ENCODE data around the gene NPIPA3. TPM values are rescaled to one million over a fixed set of nuclear protein-coding genes. Genes with fewer than 3 reads are reported as not detected.

Gene NPIPA3
- total RNA-seq, 2 experiments from 2014 or later: 1.8 to 2.8 TPM

- Histone ChIP-seq H3K4me1 (ENCODE audit: insufficient read depth, low read length, poor library complexity, severe bottlenecking) (peaks cover 26% of the 10 kb centered on the region), H3K27ac (ENCODE audit: low read depth, low read length, poor library complexity, severe bottlenecking) (no peak overlapping the region), H3K9me2 (ENCODE audit: insufficient read depth, low read length) (no peaks in the 10 kb centered on the region), H3K4me3 (ENCODE audit: low read depth, low read length, poor library complexity, severe bottlenecking) (no peak overlapping the region), H3K4me2 (ENCODE audit: low read length) (no peak overlapping the region), H3K9me3 (ENCODE audit: low read length) (no peaks in the 10 kb centered on the region), H2AFZ (ENCODE audit: low read length) (no peak overlapping the region), H4K20me1 (ENCODE audit: insufficient read depth, low read length) (no peaks in the 10 kb centered on the region), H3K36me3 (ENCODE audit: insufficient read depth, low read length) (peaks cover 62% of the 10 kb centered on the region), H3K79me2 (ENCODE audit: insufficient read depth, low read depth, low read length) (no peaks in the 10 kb centered on the region)
- POLR2A ChIA-PET: interaction anchor here (0.7 to 1.4 kb wide), 2 partner anchors 15 to 62 kb away, joined by 3 read pairs; no protein-coding TSS in a partner anchor
- no peak for DNase-seq (ENCODE audit: low spot score)
- CTCF ChIA-PET (ENCODE audit: unreplicated experiment): no interaction called here
- TSS peak; percentile 25 for BruUV-seq (replicated peaks)
- TF ChIP-seq CTCF (conservative IDR thresholded peaks at IDR 0.05; ENCODE audit: low read length) (no peak), EZH2phosphoT487 (IDR thresholded peaks at IDR 0.05; ENCODE audit: borderline replicate concordance, low read depth, low read length) (no peak)
- intact Hi-C loops (cut with micrococcal nuclease; ENCODE audit: unreplicated experiment): no loop called here
These were observed 34.5 kb upstream of the NPIPA3 start for GRCh38 chr16:14668556-14669223.

- no TSS peak for BruUV-seq (replicated peaks)
- no peak for DNase-seq (ENCODE audit: low spot score)
- no peak overlapping the region for H3K4me2 ChIP-seq (ENCODE audit: low read length)
- peaks cover 52% of the 10 kb centered on the region for H3K36me3 ChIP-seq (ENCODE audit: insufficient read depth, low read length)
- H3K79me2 ChIP-seq (ENCODE audit: insufficient read depth, low read depth, low read length): no peaks in the 10 kb centered on the region
- CTCF ChIA-PET (ENCODE audit: unreplicated experiment): no interaction called here
- POLR2A ChIA-PET: no interaction called here
- peaks cover 29% of the 10 kb centered on the region for H3K4me1 ChIP-seq (ENCODE audit: insufficient read depth, low read length, poor library complexity, severe bottlenecking)
- no peak overlapping the region for H2AFZ ChIP-seq (ENCODE audit: low read length)
- H3K4me3 ChIP-seq (ENCODE audit: low read depth, low read length, poor library complexity, severe bottlenecking): no peak overlapping the region
- no peaks in the 10 kb centered on the region for H4K20me1 ChIP-seq (ENCODE audit: insufficient read depth, low read length)
- H3K27ac ChIP-seq (ENCODE audit: low read depth, low read length, poor library complexity, severe bottlenecking): no peak overlapping the region
- no peaks in the 10 kb centered on the region for H3K9me2 ChIP-seq (ENCODE audit: insufficient read depth, low read length)
- intact Hi-C loops (cut with micrococcal nuclease; ENCODE audit: unreplicated experiment): no loop called here
- TF ChIP-seq CTCF (conservative IDR thresholded peaks at IDR 0.05; ENCODE audit: low read length): no peak
- no peak for TF ChIP-seq EZH2phosphoT487 (IDR thresholded peaks at IDR 0.05; ENCODE audit: borderline replicate concordance, low read depth, low read length)
- no peaks in the 10 kb centered on the region for H3K9me3 ChIP-seq (ENCODE audit: low read length)
These were observed 33.4 kb upstream of the NPIPA3 start for GRCh38 chr16:14669776-14670175.

- intact Hi-C loops (cut with micrococcal nuclease; ENCODE audit: unreplicated experiment): loop anchor here (1.0 kb wide), 1 partner anchor 66 kb away; no protein-coding TSS in a partner anchor
- Histone ChIP-seq H3K79me2 (ENCODE audit: insufficient read depth, low read depth, low read length) (no peaks in the 10 kb centered on the region), H3K36me3 (ENCODE audit: insufficient read depth, low read length) (peaks cover 26% of the 10 kb centered on the region), H3K9me3 (ENCODE audit: low read length) (no peaks in the 10 kb centered on the region), H3K27ac (ENCODE audit: low read depth, low read length, poor library complexity, severe bottlenecking) (peak overlapping the region; percentile 90), H3K4me2 (ENCODE audit: low read length) (peak overlapping the region; percentile 86), H2AFZ (ENCODE audit: low read length) (peak overlapping the region; percentile 78), H3K4me1 (ENCODE audit: insufficient read depth, low read length, poor library complexity, severe bottlenecking) (peaks cover 29% of the 10 kb centered on the region), H3K9me2 (ENCODE audit: insufficient read depth, low read length) (no peaks in the 10 kb centered on the region), H4K20me1 (ENCODE audit: insufficient read depth, low read length) (no peaks in the 10 kb centered on the region), H3K4me3 (ENCODE audit: low read depth, low read length, poor library complexity, severe bottlenecking) (peak overlapping the region; percentile 55)
- peak; percentile 90 for DNase-seq (ENCODE audit: low spot score)
- TF ChIP-seq CTCF (conservative IDR thresholded peaks at IDR 0.05; ENCODE audit: low read length): no peak
- no peak for TF ChIP-seq EZH2phosphoT487 (IDR thresholded peaks at IDR 0.05; ENCODE audit: borderline replicate concordance, low read depth, low read length)
- CTCF ChIA-PET (ENCODE audit: unreplicated experiment): no interaction called here
- no TSS peak for BruUV-seq (replicated peaks)
- POLR2A ChIA-PET: no interaction called here
These were observed 30.7 kb upstream of the NPIPA3 start for GRCh38 chr16:14672403-14672971.

Data from OCI-LY7 (cell line).